ENCODE results near the gene PCNX2.

GRCh38 chr1:232964601-232965000 lies 330.9 kb downstream of the PCNX2 start:
- no peak for TF ChIP-seq TAF1 (IDR thresholded peaks at IDR 0.05; ENCODE audit: borderline replicate concordance, insufficient read depth, low read length)
- TF ChIP-seq REST (IDR thresholded peaks at IDR 0.05; ENCODE audit: insufficient read depth in 1 of 2, low read depth in 2 of 2, low read length in 2 of 2): no peak
- TF ChIP-seq POLR2AphosphoS5 (IDR thresholded peaks at IDR 0.05; ENCODE audit: low read depth, low read length): no peak

Measured in PFSK-1 (cell line).